Activated CD4-positive, alpha-beta T cell treated with anti-CD3 and anti-CD28 coated beads, Interleukin-2, amount 50 U/mL, for 4 hours (primary cell): ENCODE measurements around the gene HNRNPL.
"Not testable (repeated sequence)": the region's sequence is repeated elsewhere in the genome, so short reads cannot be mapped to it uniquely, and the experiment has no call there.

ENCODE experiments used
- DNase-seq, 2 experiments: peaks; one replicate each; pipeline ENCODE4 v3.0.0-alpha.2; 2020

HNRNPL gene

DNA sequence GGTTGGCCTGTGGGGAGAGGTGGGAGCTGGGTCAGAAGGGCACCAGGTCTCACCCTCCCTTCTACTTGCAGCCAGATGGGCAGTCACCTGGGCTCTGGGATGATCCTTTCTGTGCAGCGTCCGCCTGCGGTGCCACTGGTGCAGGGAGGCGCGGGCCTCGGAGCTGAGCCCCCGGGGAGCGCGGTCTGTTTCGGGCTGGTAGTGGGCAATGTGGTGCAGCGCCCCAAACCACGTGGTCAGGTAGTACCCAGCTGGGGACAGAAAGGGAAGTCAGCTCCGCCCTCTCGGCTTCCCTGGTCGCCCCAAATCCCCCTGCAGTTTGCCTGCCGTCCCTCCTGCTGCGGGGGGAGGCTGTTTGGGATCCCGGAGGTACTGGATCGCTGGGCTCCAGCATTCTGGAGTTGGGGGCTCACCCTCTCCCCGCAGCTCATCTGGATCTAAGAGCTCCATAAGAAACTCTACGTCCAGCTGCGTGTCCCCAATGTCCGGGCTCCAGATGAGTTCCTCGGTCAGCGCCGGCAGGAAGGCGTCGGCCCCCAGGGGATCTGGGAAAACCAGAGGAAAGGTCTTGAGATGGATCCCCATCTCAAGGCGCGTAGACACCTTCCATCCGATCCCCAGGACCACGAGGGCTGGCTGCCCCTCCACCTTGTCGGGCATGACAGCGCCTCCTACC is 19.5 kb upstream of the HNRNPL start:
- no peak for DNase-seq

DNA sequence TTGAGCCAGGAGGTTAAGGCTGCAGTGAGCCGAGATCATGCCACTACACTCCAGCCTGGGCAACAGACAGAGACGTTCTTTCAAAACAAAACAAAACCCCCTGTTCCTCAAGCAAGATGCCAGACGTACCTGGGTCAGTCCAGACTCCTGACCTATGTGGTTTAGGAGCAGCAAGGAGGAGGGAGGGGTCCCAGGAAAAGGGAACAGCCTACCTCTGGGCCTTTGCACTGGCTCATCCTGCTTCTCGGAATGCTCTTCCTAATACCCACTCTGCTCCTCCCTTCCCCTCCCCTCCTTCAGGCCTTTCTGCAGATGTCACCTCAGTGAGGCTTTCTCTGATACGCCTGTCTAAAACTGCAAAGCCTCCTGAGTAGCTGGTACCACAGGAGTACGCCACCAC is 18.8 kb upstream of the HNRNPL start:
- no peak for DNase-seq

DNA sequence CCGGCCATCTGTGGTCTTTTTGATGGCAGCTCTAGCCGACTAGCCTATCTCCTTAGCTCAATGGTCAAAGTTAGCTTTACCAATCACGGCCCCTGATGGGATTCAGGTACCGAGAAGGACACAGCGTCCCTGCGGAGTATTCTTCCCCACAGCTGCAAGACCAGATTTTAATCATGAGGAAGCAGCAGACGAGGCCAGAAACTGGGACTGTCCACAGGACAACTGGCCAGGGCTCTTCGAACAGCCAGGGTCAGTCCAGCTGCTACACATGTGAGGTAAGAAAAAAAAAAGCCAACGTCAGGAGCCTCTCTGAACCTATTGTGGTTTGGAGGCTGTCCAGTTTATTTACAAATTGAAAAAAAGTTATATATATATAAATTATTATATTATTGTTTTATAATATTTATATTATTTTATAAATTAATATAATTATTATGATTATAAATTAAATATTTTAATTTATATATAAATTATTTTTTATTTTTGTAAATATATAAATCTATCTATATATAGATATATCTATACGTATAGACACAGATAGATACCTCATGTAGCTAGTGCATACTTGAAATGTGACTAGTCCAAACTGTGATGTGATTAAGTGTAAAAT is 17.5 kb upstream of the HNRNPL start:
- no peak for DNase-seq

- no peak for DNase-seq
Measured at GRCh38 chr19:38862321-38863059, 12.7 kb upstream of the HNRNPL start.

- DNase-seq: no peak
Measured at GRCh38 chr19:38861368-38861767, 11.6 kb upstream of the HNRNPL start.

DNA sequence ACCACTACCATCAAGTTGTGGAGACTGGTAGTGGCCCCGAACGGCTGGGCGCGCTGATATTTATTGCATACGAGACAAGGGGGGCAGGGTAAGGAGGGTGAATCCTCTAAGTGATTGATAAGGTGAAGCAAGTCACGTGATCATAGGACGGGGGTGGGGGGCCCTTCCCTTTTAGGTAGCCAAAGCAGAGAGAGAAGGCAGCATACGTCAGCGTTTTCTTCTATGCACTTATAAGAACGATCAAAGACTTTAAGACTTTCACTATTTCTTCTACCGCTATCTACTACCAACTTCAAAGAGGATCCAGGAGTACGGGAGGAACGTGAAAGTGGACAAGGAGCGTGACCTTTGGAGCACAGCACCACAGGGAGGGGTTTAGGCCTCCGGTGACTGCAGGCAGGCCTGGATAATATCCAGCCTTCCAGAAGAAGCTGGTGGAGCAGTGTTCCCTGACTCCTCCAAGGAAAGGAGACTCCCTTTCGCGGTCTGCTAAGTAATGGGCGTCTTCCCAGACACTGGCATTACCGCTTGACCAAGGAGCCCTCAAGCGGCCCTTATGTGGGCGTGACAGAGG is 9.9 kb upstream of the HNRNPL start:
- DNase-seq: not testable (repeated sequence)

DNA sequence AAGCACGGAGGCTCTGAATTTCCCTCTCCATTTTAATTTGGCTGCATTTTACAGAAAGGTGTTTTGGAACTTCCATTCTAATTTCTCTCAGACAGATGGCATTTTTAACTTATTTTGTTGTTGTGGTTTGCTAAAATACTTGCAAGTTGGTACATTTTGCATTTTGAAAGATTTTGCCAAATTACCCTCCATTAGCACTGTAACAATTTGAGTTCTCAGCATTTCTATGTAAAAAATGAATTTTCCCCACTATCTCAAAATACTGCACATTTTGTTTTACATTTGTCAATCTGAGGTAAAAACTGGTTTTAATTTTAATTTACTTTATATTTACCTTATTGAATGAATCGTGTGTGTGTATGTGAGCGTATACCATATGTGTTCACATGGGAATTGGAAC is 7.0 kb upstream of the HNRNPL start:
- no peak for DNase-seq

- not testable (repeated sequence) for DNase-seq
Measured at GRCh38 chr19:38855751-38856150, 6.0 kb upstream of the HNRNPL start.

GRCh38 chr19:38854961-38855360 is 5.2 kb upstream of the HNRNPL start:
- not testable (repeated sequence) for DNase-seq

GRCh38 chr19:38853214-38853613 is 3.4 kb upstream of the HNRNPL start:
- DNase-seq: no peak

- peak; percentile 49 to 58 for DNase-seq
Measured at GRCh38 chr19:38852231-38853044, 2.7 kb upstream of the HNRNPL start.

- peak; percentile 84 to 88 for DNase-seq
Measured at GRCh38 chr19:38851622-38852230, 1.9 kb upstream of the HNRNPL start.

DNA sequence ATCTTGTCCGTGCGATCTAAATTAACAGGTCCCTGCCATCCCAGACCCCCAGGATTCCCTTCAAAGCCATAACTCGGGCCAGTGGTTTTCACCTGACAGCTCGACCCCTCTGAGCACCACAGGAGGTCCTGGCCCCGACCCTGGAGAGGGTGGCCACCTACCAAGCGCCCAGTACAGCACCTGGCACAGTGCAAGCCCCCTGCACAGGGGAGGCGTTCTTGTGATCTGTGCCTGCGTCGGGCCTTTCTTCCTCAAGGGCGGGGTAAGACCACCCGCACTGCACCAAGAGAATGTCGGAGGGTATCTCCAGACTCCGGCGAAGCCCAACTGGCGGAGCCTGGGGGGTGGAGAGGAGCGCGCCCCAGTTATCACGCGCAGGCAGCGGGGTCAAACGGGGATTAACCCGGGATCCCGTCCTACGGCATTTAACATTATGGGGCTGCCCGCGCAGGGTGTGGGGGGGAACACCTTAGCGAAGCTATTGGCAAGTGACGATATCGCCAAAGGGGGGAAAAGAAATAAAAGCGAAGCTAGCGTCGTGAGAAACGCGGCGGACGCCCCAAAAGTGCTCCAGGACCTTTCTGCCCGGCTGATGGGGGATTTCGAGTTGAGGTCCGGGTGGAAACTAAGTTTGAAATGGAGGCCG is 1.3 kb upstream of the HNRNPL start:
- DNase-seq: no peak

DNA sequence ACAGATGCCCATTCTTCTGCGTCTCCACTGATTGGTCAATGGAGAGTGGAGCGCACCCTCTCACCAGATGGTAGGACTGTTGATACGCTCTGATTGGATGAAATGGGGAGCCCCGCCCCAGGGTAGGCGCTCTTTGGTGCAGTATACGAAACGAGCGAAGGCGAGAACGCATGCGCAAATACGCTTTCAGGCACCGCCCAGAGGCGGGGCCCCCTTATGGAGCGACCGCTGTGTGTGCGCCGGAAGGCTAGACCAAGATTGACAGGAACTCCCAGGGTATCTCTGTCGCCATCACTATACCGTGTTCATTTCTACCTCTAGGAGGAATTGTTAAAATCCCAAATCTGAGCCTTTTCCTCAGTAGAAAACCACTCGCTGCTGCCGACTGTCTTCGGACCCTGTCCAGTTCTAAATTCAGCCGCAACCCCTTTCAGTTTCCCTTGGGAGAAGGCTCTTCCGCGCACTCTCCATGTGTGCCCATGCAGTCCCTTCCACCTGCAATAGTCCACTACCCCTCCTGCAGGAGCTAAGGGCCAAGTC is 720 bp upstream of the HNRNPL start:
- no peak for DNase-seq

GRCh38 chr19:38849147-38849859 is 483 bp downstream of the HNRNPL start:
- peak; percentile 97 to 98 for DNase-seq

DNA sequence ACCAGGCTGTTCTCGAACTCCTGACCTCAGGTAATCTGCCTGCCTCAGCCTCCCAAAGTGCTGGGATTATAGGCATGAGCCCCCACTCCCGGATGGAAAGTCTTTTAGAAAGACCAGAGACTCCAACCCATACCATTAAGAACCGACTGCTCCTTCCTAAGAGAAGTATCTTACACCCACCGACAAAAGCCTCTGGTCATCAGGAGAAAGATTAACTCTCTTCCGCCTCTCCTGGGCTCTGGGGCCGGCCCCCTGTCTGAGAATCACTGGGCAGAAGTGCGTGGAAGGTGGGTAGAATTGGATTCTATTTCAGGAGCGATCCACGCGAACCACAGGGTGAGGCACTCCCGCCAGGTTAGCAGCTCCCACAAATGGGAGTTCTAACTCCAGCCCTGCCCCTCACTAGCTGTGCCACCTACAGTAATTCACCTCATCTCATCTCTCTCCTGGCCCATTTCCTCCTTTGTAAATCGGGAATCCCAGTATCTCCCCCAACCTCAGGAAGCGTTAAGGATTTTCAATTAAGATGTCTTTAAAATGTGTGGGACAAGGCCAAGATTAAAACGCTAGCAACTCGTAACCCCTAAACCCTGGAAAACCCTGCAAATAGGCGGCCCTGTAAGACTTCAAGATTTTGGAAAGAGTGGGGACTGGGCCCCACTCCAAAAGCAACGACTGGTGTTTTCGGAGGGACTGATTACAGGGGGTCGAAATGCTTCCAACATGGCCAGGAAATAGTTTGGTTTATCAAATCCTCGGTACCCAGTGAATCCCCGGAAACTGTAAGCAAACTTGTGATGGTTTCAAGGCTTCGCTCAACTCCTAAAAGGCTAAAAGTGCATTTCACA is 1.3 kb downstream of the HNRNPL start:
- DNase-seq: no peak

DNA sequence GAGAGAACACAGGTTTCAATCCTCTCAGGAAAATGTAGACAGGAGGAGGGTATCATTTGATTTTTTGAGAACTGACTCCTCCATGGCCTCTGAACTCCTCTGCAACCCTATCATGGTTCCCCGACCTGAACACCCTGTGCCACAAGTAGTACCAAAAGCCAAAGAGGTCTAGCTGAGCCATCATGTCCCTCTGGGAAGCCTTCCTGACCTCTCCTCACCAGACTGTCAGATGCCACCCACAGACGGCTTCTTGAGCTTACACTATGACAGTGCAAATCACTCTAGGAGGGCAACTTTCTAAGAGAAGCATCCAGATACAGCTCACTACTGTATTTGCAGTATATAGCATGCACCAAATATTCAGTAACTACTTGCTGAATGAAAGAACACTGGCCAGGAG is 3.7 kb downstream of the HNRNPL start:
- no peak for DNase-seq

DNA sequence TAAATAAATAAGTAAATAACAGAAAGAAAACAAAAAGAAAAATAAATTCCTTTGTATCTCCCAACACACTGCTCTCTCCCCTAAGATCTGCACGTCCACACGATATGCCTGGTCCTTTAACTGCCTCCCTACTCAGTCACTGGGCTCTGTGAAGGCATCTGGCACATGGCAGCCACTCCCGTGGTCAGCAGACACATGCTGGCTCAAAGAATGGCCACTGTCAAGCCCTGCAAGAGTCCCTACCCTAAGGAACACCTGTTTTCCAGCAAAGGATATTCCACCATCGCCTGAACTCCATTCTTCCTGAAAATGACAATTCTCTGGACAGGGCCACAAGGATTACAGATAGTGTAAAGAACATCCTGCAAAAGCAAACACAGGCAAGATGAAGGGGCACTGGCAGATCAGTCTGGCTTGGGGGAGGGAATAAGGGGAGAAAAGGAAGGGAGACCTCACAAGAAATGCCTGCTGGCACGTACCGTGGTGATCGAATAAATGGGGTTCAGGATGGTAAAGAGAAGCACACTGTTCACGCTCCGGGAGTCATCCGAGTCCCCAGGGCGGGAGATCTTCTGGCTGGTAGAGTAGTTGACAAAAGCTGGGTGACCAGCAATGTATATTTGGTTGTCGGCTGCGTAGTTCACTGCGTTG is 4.3 kb downstream of the HNRNPL start:
- no peak for DNase-seq

GRCh38 chr19:38844093-38844686 is 5.6 kb downstream of the HNRNPL start:
- DNase-seq: no peak
